IMR-90 (cell line): ENCODE measurements around the gene MAG. TPM values are rescaled to one million over a fixed set of nuclear protein-coding genes. Genes with fewer than 3 reads are reported as not detected.

Experiments used
- ATAC-seq: fragments of 200-7000 bp; cut with Tn5 transposase; 2 replicates; pipeline ENCODE4 v1.9.1; 2020; ENCODE audit warnings: low read depth, mild to moderate bottlenecking, moderate library complexity
- BruUV-seq: library from RNA; stranded (reverse); fragments of 400-500 nt; replicated peaks from 2 replicates; lab custom pipeline; 2021; lab: Mats Ljungman, UMichigan
- CTCF ChIA-PET: fragments of 300-600 bp; formaldehyde crosslinking; extraction: SDS; loops from one replicate; lab custom pipeline; 2021; ENCODE audit warnings: antibody characterized with exemption; lab: Yijun Ruan, JAX
- POLR2A ChIA-PET: fragments of 300-600 bp; sonication (Branson Sonifier 250); formaldehyde crosslinking; loops from one replicate; lab custom pipeline; 2022; ENCODE audit warnings: antibody characterized with exemption; ENCODE audit not compliant: unreplicated experiment; lab: Charles Lee
- DNase-seq: peaks from one replicate; pipeline ENCODE4 v3.0.0; 2013
- H2AFZ ChIP-seq: replicated peaks from 2 replicates; pipeline ENCODE3; 2013; ENCODE audit warnings: low read length, mild to moderate bottlenecking; ENCODE audit not compliant: poor library complexity
- H2AK5ac ChIP-seq: 2 replicates; pipeline ENCODE4 v1.6.1; 2013; ENCODE audit warnings: low read depth, low read length, inconsistent platforms
- H2AK9ac ChIP-seq: replicated peaks from 2 replicates; pipeline ENCODE3; 2013; ENCODE audit warnings: mild to moderate bottlenecking, low read depth, low read length, moderate library complexity; ENCODE audit not compliant: poor library complexity
- H2BK120ac ChIP-seq: 2 replicates; pipeline ENCODE4 v1.6.1; 2013; ENCODE audit warnings: low read depth, low read length, inconsistent platforms
- H2BK15ac ChIP-seq: 3 replicates; pipeline ENCODE4 v1.6.1; 2013; ENCODE audit warnings: low read depth, low read length, inconsistent platforms
- H2BK20ac ChIP-seq: 2 replicates; pipeline ENCODE4 v1.6.1; 2013; ENCODE audit warnings: low read depth, mild to moderate bottlenecking, inconsistent platforms, low read length, moderate library complexity
- H2BK5ac ChIP-seq: 2 replicates; pipeline ENCODE4 v1.6.1; 2013; ENCODE audit warnings: mild to moderate bottlenecking, low read depth, low read length, inconsistent platforms; ENCODE audit not compliant: poor library complexity, severe bottlenecking
- H3K14ac ChIP-seq: replicated peaks from 2 replicates; pipeline ENCODE4 v1.6.1; 2013; ENCODE audit warnings: low read depth, low read length, inconsistent platforms
- H3K18ac ChIP-seq: 2 replicates; pipeline ENCODE4 v1.6.1; 2013; ENCODE audit warnings: low read depth, low read length, control low read depth
- H3K23ac ChIP-seq: 2 replicates; pipeline ENCODE4 v1.6.1; 2013; ENCODE audit warnings: low read depth, low read length, inconsistent platforms
- H3K27ac ChIP-seq: 2 replicates; pipeline ENCODE4 v1.5.1; 2013; ENCODE audit warnings: mild to moderate bottlenecking, control low read depth, low read length; ENCODE audit not compliant: insufficient read depth
- H3K27me3 ChIP-seq: 2 replicates; pipeline ENCODE4 v1.6.1; 2013; ENCODE audit warnings: low read length; ENCODE audit not compliant: control insufficient read depth, insufficient read depth
- H3K36me3 ChIP-seq: 2 replicates; pipeline ENCODE4 v1.6.1; 2013; ENCODE audit warnings: low read length, mixed read lengths; ENCODE audit not compliant: control insufficient read depth, insufficient read depth
- H3K4ac ChIP-seq: 2 replicates; pipeline ENCODE4 v1.6.1; 2013; ENCODE audit warnings: low read depth, low read length, inconsistent platforms
- H3K4me1 ChIP-seq: 2 replicates; pipeline ENCODE4 v1.6.1; 2013; ENCODE audit warnings: low read length, mixed read lengths; ENCODE audit not compliant: control insufficient read depth, insufficient read depth
- H3K4me2 ChIP-seq: 2 replicates; pipeline ENCODE4 v1.6.1; 2013; ENCODE audit warnings: low read depth, mild to moderate bottlenecking, control low read depth, low read length, moderate library complexity
- H3K4me3 ChIP-seq: 2 replicates; pipeline ENCODE4 v1.5.1; 2013; ENCODE audit warnings: low read depth, mild to moderate bottlenecking, control low read depth, low read length, moderate library complexity; ENCODE audit not compliant: insufficient read depth
- H3K56ac ChIP-seq: 2 replicates; pipeline ENCODE4 v1.6.1; 2013; ENCODE audit warnings: low read length, inconsistent platforms; ENCODE audit not compliant: insufficient read depth; ENCODE audit errors: extremely low read depth
- H3K79me1 ChIP-seq, 2 experiments: 2 replicates each; pipeline ENCODE4 v1.6.1; 2013; ENCODE audit warnings: low read length in 2 of 2, inconsistent platforms in 1 of 2, low read depth in 1 of 2
- H3K9ac ChIP-seq: 2 replicates; pipeline ENCODE4 v1.6.1; 2013; ENCODE audit warnings: low read depth, low read length, control low read depth
- H3K9me1 ChIP-seq: 2 replicates; pipeline ENCODE4 v1.6.1; 2013; ENCODE audit warnings: low read length, inconsistent platforms; ENCODE audit not compliant: insufficient read depth
- H3K9me3 ChIP-seq: 2 replicates; pipeline ENCODE4 v1.6.1; 2013; ENCODE audit warnings: low read length; ENCODE audit not compliant: control insufficient read depth, insufficient read depth
- H4K20me1 ChIP-seq: 2 replicates; pipeline ENCODE4 v1.6.1; 2013; ENCODE audit warnings: low read length, inconsistent platforms; ENCODE audit not compliant: insufficient read depth
- H4K5ac ChIP-seq: 2 replicates; pipeline ENCODE4 v1.6.1; 2013; ENCODE audit warnings: mild to moderate bottlenecking, low read depth, low read length, control low read depth
- H4K8ac ChIP-seq, 2 experiments: 2 replicates each; pipeline ENCODE4 v1.6.1; 2013; ENCODE audit warnings: low read depth in 2 of 2, low read length in 2 of 2, control low read depth in 1 of 2, inconsistent platforms in 1 of 2
- H4K91ac ChIP-seq: 2 replicates; pipeline ENCODE4 v1.6.1; 2013; ENCODE audit warnings: low read depth, low read length, inconsistent platforms; ENCODE audit not compliant: insufficient read depth
- BHLHE40 ChIP-seq: fragments of 150-350 bp; IDR thresholded peaks from 2 replicates; pipeline ENCODE4 v1.6.1; 2016; ENCODE audit warnings: mild to moderate bottlenecking, low read depth, low read length
- CEBPB ChIP-seq: IDR thresholded peaks from 2 replicates; pipeline ENCODE4 v1.6.1; 2012; ENCODE audit warnings: low read depth, low read length, improper control_type of control experiment
- ELK1 ChIP-seq: fragments of 150-350 bp; IDR thresholded peaks from 2 replicates; pipeline ENCODE4 v1.6.1; 2016; ENCODE audit warnings: low read depth, mild to moderate bottlenecking, low read length, moderate library complexity, borderline replicate concordance
- FOS ChIP-seq: fragments of 150-350 bp; IDR thresholded peaks from 2 replicates; pipeline ENCODE4 v1.6.1; 2016; ENCODE audit warnings: low read depth, low read length
- MAFK ChIP-seq: IDR thresholded peaks from 2 replicates; pipeline ENCODE4 v1.6.1; 2012; ENCODE audit warnings: low read depth, low read length, improper control_type of control experiment
- MAZ ChIP-seq: IDR thresholded peaks from 2 replicates; pipeline ENCODE4 v1.6.1; 2012; ENCODE audit warnings: low read depth, mild to moderate bottlenecking, low read length, improper control_type of control experiment, moderate library complexity, borderline replicate concordance
- MXI1 ChIP-seq: IDR thresholded peaks from 2 replicates; pipeline ENCODE4 v1.6.1; 2012; ENCODE audit warnings: low read depth, mild to moderate bottlenecking, low read length, moderate library complexity, borderline replicate concordance
- NFE2L2 ChIP-seq: fragments of 150-350 bp; IDR thresholded peaks from 2 replicates; pipeline ENCODE4 v1.6.1; 2016; ENCODE audit warnings: low read depth, mild to moderate bottlenecking, low read length
- POLR2A ChIP-seq: IDR thresholded peaks from 2 replicates; pipeline ENCODE4 v1.6.1; 2012; ENCODE audit warnings: mild to moderate bottlenecking, low read depth, low read length
- RAD21 ChIP-seq: IDR thresholded peaks from 2 replicates; pipeline ENCODE4 v1.6.1; 2012; ENCODE audit warnings: low read length, improper control_type of control experiment
- RCOR1 ChIP-seq: IDR thresholded peaks from 2 replicates; pipeline ENCODE4 v1.6.1; 2012; ENCODE audit warnings: mild to moderate bottlenecking, low read length, improper control_type of control experiment; ENCODE audit not compliant: insufficient replicate concordance
- RFX5 ChIP-seq: IDR thresholded peaks from 2 replicates; pipeline ENCODE4 v1.8.0; 2012; ENCODE audit warnings: low read depth, mild to moderate bottlenecking, low read length, moderate library complexity
- SMC3 ChIP-seq: fragments of 150-350 bp; IDR thresholded peaks from 2 replicates; pipeline ENCODE4 v1.6.1; 2016; ENCODE audit warnings: low read depth, mild to moderate bottlenecking, antibody characterized with exemption, low read length, moderate library complexity
- USF2 ChIP-seq: fragments of 150-350 bp; IDR thresholded peaks from 2 replicates; pipeline ENCODE4 v1.6.1; 2017; ENCODE audit warnings: mild to moderate bottlenecking, antibody characterized with exemption, low read length, low read depth
- WGBS, 2 experiments: methylation state at CpG; one replicate each; pipeline versions ENCODE4 v1.1.5 to v1.1.7; 2013; ENCODE audit warnings: missing lambda C conversion rate in 2 of 2; ENCODE audit not compliant: insufficient read length in 1 of 2; ENCODE audit errors: extremely low coverage in 2 of 2; 5-methylcytosine and 5-hydroxymethylcytosine counted together
- dilution Hi-C: fragments of 300-500 bp; cut with HindIII; formaldehyde crosslinking; loops from one replicate; pipeline ENCODE4 v1.14.3; 2018; ENCODE audit warnings: low sequenced_read_pairs; ENCODE audit not compliant: unreplicated experiment
- in situ Hi-C: fragments of 300-500 bp; cut with MboI; formaldehyde crosslinking; loops from 3 replicates; pipeline ENCODE4 v1.14.3; 2019; ENCODE audit warnings: low sequenced_read_pairs, inconsistent platforms, mixed read lengths
- intact Hi-C: fragments of 100-400 bp; cut with micrococcal nuclease; formaldehyde crosslinking; loops from 2 replicates; pipeline ENCODE4 v1.10.0; 2022
- polyA plus RNA-seq, 3 experiments: library from polyadenylated mRNA; depleted of rRNA; stranded (reverse); fragments of >200 nt; gene quantifications; 2 replicates each; pipeline ENCODE4 v1.2.3, GENCODE V29; 2012; ENCODE audit warnings: low replicate concordance in 1 of 3
- total RNA-seq: library from RNA; depleted of rRNA; stranded (reverse); fragments of >200 nt; gene quantifications from 2 replicates; pipeline ENCODE4 v1.2.3, GENCODE V29; 2012
- TF ChIP-seq, protein P1 (sequence below): conservative IDR thresholded peaks from 2 replicates; pipeline ENCODE4 v1.5.1; 2012; ENCODE audit warnings: mild to moderate bottlenecking, low read depth, low read length, improper control_type of control experiment

The MAG gene
- total and polyA plus RNA-seq, 2 of the 4 experiments (the other 2 are of a cell fraction), result not detected

- Histone ChIP-seq H3K9me3 (no peaks in the 10 kb centered on the region), H3K23ac (no peak overlapping the region), H2AK9ac (no peak overlapping the region), H3K79me1 (no peaks in the 10 kb centered on the region), H2BK120ac (no peak overlapping the region), H3K36me3 (no peaks in the 10 kb centered on the region), H4K8ac (no peak overlapping the region), H3K27me3 (peaks cover 4% of the 10 kb centered on the region), H3K18ac (no peak overlapping the region), H2BK5ac (no peak overlapping the region), H3K4me2 (no peak overlapping the region), H3K4me1 (no peaks in the 10 kb centered on the region), H3K9ac (no peak overlapping the region), H3K9me1 (no peaks in the 10 kb centered on the region), H4K5ac (no peak overlapping the region), H3K4ac (no peak overlapping the region), H3K4me3 (no peak overlapping the region), H3K56ac (no peak overlapping the region), H2BK20ac (no peak overlapping the region), H2BK15ac (no peak overlapping the region), H4K20me1 (no peaks in the 10 kb centered on the region), H4K91ac (no peak overlapping the region), H3K14ac (no peak overlapping the region), H2AFZ (no peak overlapping the region), H3K27ac (no peak overlapping the region), H2AK5ac (no peak overlapping the region)
- WGBS, 2 experiments, result 60% methylated on average over 2 of the region's 11 CpGs; no CpG with 5 or more reads in 1 of the 2 experiments
- dilution Hi-C loops, result no loop called here
- BruUV-seq, result no TSS peak
- in situ Hi-C loops, result no loop called here
- intact Hi-C loops, result no loop called here
- CTCF ChIA-PET, result no interaction called here
- TF ChIP-seq USF2 (no peak), MXI1 (no peak), SMC3 (no peak), POLR2A (no peak), FOS (no peak), RCOR1 (no peak), MAFK (no peak), MAZ (no peak), RFX5 (no peak), CEBPB (no peak), ELK1 (no peak), BHLHE40 (no peak), RAD21 (no peak), NFE2L2 (no peak)
- TF ChIP-seq, protein P1, sequence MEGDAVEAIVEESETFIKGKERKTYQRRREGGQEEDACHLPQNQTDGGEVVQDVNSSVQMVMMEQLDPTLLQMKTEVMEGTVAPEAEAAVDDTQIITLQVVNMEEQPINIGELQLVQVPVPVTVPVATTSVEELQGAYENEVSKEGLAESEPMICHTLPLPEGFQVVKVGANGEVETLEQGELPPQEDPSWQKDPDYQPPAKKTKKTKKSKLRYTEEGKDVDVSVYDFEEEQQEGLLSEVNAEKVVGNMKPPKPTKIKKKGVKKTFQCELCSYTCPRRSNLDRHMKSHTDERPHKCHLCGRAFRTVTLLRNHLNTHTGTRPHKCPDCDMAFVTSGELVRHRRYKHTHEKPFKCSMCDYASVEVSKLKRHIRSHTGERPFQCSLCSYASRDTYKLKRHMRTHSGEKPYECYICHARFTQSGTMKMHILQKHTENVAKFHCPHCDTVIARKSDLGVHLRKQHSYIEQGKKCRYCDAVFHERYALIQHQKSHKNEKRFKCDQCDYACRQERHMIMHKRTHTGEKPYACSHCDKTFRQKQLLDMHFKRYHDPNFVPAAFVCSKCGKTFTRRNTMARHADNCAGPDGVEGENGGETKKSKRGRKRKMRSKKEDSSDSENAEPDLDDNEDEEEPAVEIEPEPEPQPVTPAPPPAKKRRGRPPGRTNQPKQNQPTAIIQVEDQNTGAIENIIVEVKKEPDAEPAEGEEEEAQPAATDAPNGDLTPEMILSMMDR, result no peak
- ATAC-seq (no peak), DNase-seq (no peak)
- POLR2A ChIA-PET, result no interaction called here
Observed at GRCh38 chr19:35304036-35304435, 12.1 kb downstream of the MAG start.
